GM19452 (cell line): ENCODE measurements around the gene SIRPD.
A peak's percentile ranks its signal among the peaks of the same experiment; 100 is the strongest.

ENCODE experiments used
- ATAC-seq: cut with Tn5 transposase; IDR thresholded peaks from one replicate; pipeline ENCODE4 v1.9.1; 2021; ENCODE audit not compliant: unreplicated experiment

Gene SIRPD

DNA sequence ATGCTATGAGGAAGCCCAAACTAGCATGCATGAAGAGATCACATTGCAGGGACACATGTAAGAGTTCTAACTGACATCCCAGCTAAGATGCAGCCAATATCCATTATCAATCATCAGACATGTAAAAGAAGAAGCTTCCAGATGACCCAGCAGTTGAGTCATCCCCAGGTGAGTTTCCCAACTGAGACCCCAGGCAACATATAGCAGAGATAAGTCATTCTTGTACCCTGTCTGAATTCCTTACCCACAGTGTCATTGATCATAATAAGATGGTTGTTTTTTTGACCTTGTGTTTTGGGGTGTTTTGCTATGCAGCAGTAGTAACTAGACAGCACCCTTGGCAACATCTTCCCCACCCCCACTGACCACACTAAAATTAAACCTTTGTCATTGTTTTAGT lies 18.9 kb downstream of the SIRPD start:
- ATAC-seq = no peak

GRCh38 chr20:1537731-1538058 lies 19.8 kb downstream of the SIRPD start:
- ATAC-seq = no peak

- ATAC-seq = no peak
Observed at GRCh38 chr20:1536893-1537730, 20.4 kb downstream of the SIRPD start.

- peak; percentile 91 for ATAC-seq
Observed at GRCh38 chr20:1535420-1536175, 21.9 kb downstream of the SIRPD start.

DNA sequence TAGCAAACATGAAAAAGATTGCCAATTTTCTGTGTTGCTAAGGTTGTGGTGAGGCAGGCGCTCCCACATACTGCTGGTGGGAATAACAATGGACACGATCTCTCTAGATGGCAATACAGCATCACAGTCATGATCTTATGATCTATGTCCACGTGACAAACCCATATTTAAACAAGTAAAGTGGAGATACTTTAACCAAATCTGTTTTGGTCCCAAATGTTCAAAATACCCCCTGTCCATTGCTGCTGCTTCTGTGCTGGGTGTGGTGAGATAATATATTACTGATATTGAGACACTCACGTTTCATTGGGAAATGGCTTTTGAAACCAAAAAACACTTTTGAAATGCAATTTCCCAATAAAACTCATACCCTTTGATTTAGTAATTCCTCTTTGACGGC lies 23.0 kb downstream of the SIRPD start:
- no peak for ATAC-seq

DNA sequence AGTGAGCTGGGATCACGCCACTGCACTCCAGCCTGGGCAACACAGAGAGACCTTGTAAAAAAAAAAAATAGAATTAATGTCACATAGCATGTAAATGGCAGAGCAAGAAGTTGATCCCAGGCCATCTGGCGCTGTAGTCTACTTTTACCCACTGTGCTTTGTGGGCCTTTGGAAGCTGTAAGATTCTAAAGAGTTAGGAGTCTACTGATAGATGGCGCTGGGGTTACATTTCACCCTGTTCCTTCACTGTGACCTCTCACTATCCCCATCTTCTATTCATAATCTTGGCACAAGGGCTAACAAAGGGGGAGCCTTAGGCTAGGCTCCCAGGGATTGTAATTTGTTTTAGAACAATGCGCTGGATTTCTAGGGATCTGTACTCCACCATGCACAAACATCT lies 24.4 kb downstream of the SIRPD start:
- ATAC-seq = no peak

GRCh38 chr20:1528811-1529210 lies 28.7 kb downstream of the SIRPD start:
- ATAC-seq = no peak

GRCh38 chr20:1527923-1528322 lies 29.6 kb downstream of the SIRPD start:
- ATAC-seq = no peak

DNA sequence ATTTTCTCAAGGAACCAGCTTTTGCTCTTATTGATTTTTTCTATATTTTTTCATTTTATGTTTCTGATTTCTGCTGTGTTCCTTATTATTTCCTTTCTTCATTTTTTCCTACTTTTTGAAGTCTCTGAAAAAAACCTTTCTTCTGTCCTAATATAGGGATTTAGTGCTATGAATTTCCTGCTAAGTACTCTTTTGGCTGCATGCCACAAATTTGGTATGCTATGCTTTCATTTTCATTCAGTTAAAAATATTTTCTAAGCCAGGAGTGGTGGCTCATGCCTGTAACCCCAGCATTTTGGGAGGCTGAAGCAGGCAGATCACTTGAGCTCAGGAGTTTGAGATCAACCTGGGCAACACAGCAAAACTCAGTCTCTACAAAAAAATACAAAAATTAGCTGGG lies 30.6 kb downstream of the SIRPD start:
- ATAC-seq = no peak

- no peak for ATAC-seq
Observed at GRCh38 chr20:1526310-1526709, 31.2 kb downstream of the SIRPD start.

DNA sequence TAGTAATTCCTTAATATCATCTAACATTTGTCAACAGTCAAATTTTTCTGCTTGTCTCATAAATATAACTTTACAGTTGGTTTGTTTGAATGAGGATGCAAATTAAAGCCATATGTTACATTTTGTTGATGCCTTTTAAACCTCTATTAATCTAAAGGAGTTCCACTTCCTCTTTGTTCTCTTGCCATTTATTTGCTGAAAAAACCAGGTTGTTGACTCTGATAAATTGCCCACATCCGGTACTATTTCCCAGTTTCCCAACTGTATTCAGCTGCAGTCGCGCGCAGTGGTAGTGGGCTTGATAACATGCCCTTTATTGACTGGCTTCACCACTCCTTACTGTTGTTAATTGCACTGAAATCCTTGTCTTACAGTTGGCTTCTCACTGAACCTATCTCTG lies 33.5 kb downstream of the SIRPD start:
- no peak for ATAC-seq

DNA sequence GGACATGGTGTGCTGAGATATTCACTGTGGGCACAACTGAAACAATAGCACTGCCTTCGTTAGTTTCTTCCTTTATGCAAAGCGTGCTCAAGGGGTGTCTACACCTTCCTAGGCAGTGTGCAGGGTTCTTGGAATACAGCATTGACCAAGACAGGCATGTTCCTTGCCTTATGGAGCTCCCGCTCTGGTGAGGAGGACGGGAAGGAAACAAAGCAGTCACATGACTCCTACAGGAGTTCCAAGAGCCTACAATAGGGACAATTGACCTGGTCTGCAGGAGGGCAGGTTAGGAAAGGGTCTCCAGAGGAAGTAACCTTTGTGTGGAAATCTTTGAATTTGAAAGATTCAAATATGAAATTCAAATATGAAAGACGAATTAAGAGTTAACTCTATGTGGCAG lies 40.5 kb downstream of the SIRPD start:
- no peak for ATAC-seq

DNA sequence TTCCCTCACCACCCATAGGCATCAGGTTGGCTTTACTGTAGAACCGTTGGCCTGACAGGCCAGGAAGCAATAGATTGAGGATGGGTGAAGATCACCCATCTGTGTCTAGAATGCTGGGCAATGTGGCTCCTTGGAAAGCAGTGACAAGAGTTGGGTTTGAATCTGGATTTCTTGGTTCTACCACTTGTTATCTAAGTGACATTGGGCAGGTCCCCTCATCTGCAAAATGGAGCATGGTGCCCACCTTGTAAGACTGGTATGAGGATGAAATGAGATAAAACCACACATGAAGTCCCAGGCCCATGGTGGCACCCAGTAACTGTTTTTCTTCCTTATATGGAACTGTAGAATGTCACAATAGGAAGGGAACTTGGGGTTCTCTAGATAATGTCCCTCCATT lies 43.7 kb downstream of the SIRPD start:
- ATAC-seq = no peak

DNA sequence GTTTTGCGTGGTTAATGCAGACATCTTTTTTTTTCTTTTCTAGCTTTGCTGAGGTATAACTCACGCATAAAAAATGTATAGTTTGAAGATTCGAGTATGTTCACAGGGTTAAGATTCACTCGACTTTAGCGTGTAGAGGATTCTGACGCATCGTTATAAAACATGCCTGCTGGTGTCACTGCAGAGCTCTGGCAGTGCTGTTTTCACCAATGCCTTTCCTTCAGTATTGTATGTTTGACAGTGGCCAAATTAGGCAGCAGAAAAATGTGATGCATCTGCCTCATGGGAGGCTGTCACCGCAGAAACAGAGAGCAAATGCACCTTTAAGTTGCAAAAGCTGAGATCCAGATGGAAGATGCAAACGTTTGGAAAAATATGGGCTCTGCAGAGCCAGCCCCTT lies 48.3 kb downstream of the SIRPD start:
- ATAC-seq = no peak

DNA sequence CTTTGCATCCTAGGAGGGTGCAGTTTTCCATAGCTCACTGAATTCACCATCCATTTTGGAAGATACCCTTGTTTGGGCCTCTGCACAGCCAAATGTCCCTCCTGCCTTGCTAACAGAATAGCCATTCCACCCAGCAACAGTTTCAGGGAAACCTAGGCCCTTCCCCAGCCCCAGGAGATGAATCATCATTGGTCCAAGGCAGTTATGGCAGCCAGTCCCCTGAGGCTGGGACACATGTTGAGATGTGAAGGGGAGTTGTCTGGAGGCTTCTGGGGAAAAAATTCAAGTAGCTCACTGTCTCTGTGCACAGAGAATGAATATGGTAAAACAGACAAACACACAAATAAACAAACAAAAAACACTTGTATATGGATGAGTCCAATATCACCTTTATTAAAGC lies 48.9 kb downstream of the SIRPD start:
- no peak for ATAC-seq

GRCh38 chr20:1507276-1507675 lies 50.2 kb downstream of the SIRPD start:
- ATAC-seq = no peak

DNA sequence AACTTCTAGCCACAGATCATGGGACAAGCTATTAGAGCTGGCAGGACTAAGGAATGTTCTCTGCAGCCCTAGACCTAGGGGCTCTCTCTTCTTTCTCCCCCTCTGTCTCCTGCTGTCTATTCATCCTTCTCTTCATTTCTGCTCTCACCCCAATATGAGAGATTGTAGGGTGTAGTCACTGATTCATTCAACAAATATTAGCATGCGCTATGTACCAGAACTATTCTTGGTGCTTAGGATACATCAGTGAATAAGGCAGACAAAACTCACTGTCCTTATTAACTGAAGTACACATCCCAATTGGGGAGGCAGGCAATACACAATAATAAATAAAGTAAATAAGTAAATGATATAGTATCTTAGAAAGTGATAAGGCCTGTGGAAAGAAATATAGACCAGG lies 51.6 kb downstream of the SIRPD start:
- ATAC-seq = no peak

- no peak for ATAC-seq
Observed at GRCh38 chr20:1505361-1505760, 52.1 kb downstream of the SIRPD start.

- peak; percentile 86 for ATAC-seq
Observed at GRCh38 chr20:1503564-1504227, 53.8 kb downstream of the SIRPD start.

DNA sequence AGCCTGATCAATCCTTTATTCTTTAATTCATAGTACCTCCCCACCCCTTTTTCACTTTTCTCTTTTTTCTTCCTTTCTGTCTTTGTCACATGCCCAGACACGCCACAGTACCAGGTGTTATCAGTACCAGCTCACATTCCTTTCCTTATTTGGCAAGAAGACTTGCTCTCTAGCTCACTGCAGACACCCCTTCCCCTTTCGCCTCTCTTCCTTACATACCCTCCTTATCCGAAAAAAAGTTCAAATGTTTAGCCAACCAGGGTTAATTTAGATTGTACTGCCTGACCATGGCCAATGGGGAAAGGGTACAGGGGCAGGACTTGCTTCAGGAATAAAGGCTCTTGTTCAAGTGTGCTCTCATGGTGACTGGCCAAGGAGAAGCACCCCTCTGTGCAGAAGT lies 57.0 kb downstream of the SIRPD start:
- ATAC-seq = no peak

DNA sequence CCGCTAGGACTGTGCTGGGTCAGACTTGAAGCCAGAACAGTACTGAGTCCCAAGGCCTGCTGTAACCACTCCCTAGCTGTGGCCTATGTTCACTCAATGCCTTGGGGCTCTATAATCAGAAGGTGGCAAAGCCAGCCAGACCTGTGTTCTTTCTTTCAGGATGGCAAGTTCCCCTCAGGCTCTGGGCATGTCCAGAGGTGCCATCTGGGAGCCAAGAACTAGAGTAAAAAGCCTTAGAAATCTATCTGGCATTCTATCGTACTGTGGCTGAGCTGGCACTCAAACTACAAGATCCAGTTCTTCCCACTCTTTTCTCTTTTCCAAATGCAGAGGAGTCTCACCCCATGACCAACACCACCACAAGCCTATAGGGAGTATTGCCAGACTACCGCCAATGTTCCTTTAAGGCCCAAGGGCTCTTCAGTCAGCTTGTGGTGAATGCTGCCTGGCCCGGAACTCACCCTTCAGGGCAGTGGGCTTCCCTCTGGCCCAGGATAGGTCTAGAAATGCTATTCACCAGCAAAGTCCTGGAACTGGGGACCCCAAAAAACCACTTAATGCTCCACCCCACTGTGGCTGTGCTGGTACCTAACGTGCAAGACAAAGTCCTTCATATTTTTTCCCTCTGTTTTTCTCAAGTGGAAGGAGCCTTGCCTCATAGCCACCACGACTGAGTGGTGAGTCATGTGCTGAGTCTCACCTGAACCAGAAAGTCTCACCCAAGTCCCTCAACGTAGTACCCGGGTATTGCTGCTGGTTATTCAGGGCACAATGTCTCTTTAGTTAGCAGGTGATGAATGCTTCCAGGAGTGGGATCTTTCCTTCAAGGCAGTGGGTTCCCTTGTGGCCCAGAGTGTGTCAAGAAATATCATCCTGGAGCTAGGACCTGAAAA lies 57.7 kb downstream of the SIRPD start:
- no peak for ATAC-seq
